ENCODE results near the gene CPOX.
A peak's percentile ranks its signal among the peaks of the same experiment; 100 is the strongest.
"Not testable (repeated sequence)": the region's sequence is repeated elsewhere in the genome, so short reads cannot be mapped to it uniquely, and the experiment has no call there.

Gene CPOX

GRCh38 chr3:98593046-98593936 is at the start of gene CPOX:
TSS of gene CPOX (minus strand) at chr3:98593611. CDS start at chr3:98593504, 107 bp downstream.
- DNase-seq (ENCODE audit: low spot score): peak; percentile 84

- DNase-seq (ENCODE audit: low spot score): not testable (repeated sequence)
These were observed 49.4 kb upstream of the CPOX start for GRCh38 chr3:98642769-98643168.

- DNase-seq (ENCODE audit: low spot score): not testable (repeated sequence)
These were observed 48.3 kb upstream of the CPOX start for GRCh38 chr3:98641756-98642155.

GRCh38 chr3:98638515-98638914 is 45.1 kb upstream of the CPOX start:
- DNase-seq (ENCODE audit: low spot score): not testable (repeated sequence)

- DNase-seq (ENCODE audit: low spot score): no peak
These were observed 37.0 kb upstream of the CPOX start for GRCh38 chr3:98630416-98630815.

GRCh38 chr3:98628317-98628716 is 34.9 kb upstream of the CPOX start:
- no peak for DNase-seq (ENCODE audit: low spot score)

GRCh38 chr3:98626151-98626550 is 32.7 kb upstream of the CPOX start:
- no peak for DNase-seq (ENCODE audit: low spot score)

- no peak for DNase-seq (ENCODE audit: low spot score)
These were observed 30.3 kb upstream of the CPOX start for GRCh38 chr3:98623572-98624280.

- DNase-seq (ENCODE audit: low spot score): no peak
These were observed 24.4 kb upstream of the CPOX start for GRCh38 chr3:98617841-98618240.

- DNase-seq (ENCODE audit: low spot score): no peak
These were observed 20.2 kb upstream of the CPOX start for GRCh38 chr3:98613616-98614015.

- DNase-seq (ENCODE audit: low spot score): no peak
These were observed 19.6 kb upstream of the CPOX start for GRCh38 chr3:98612996-98613517.

GRCh38 chr3:98612587-98612986 is 19.2 kb upstream of the CPOX start:
- DNase-seq (ENCODE audit: low spot score): no peak

GRCh38 chr3:98608029-98608428 is 14.6 kb upstream of the CPOX start:
- DNase-seq (ENCODE audit: low spot score): no peak

GRCh38 chr3:98603580-98603979 is 10.2 kb upstream of the CPOX start:
- DNase-seq (ENCODE audit: low spot score): no peak

GRCh38 chr3:98602078-98602678 is 8.8 kb upstream of the CPOX start:
- DNase-seq (ENCODE audit: low spot score): peak; percentile 72

GRCh38 chr3:98601180-98601579 is 7.8 kb upstream of the CPOX start:
- no peak for DNase-seq (ENCODE audit: low spot score)

GRCh38 chr3:98600412-98601095 is 7.1 kb upstream of the CPOX start:
- DNase-seq (ENCODE audit: low spot score): no peak

- no peak for DNase-seq (ENCODE audit: low spot score)
These were observed 6.4 kb upstream of the CPOX start for GRCh38 chr3:98599647-98600411.

GRCh38 chr3:98598492-98598891 is 5.1 kb upstream of the CPOX start:
- DNase-seq (ENCODE audit: low spot score): no peak

- no peak for DNase-seq (ENCODE audit: low spot score)
These were observed 3.4 kb upstream of the CPOX start for GRCh38 chr3:98596541-98597500.
